ENCODE measurements around the gene BNC1. TPM values are rescaled to one million over a fixed set of nuclear protein-coding genes. Genes with fewer than 3 reads are reported as not detected.

Gene BNC1
- total RNA-seq, 1 donor from 2014 or later = 21.3 TPM

- no peak overlapping the region for H3K4me3 ChIP-seq (ENCODE audit: low read depth, low read length)
- TF ChIP-seq, protein P1, sequence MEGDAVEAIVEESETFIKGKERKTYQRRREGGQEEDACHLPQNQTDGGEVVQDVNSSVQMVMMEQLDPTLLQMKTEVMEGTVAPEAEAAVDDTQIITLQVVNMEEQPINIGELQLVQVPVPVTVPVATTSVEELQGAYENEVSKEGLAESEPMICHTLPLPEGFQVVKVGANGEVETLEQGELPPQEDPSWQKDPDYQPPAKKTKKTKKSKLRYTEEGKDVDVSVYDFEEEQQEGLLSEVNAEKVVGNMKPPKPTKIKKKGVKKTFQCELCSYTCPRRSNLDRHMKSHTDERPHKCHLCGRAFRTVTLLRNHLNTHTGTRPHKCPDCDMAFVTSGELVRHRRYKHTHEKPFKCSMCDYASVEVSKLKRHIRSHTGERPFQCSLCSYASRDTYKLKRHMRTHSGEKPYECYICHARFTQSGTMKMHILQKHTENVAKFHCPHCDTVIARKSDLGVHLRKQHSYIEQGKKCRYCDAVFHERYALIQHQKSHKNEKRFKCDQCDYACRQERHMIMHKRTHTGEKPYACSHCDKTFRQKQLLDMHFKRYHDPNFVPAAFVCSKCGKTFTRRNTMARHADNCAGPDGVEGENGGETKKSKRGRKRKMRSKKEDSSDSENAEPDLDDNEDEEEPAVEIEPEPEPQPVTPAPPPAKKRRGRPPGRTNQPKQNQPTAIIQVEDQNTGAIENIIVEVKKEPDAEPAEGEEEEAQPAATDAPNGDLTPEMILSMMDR (IDR thresholded peaks at IDR 0.05; ENCODE audit: insufficient read depth, low read length, poor library complexity, severe bottlenecking) = no peak
- H3K36me3 ChIP-seq (ENCODE audit: control insufficient read depth, insufficient read depth, low read length) = no peaks in the 10 kb centered on the region
- H3K27me3 ChIP-seq (ENCODE audit: control insufficient read depth, insufficient read depth, low read length) = no peaks in the 10 kb centered on the region
- no peak for DNase-seq (ENCODE audit: low read depth)
Measured at GRCh38 chr15:83219026-83219425, 65.4 kb downstream of the BNC1 start.

GRCh38 chr15:83215306-83215705 is 69.2 kb downstream of the BNC1 start:
- H3K4me3 ChIP-seq (ENCODE audit: low read depth, low read length) = no peak overlapping the region
- no peaks in the 10 kb centered on the region for H3K27me3 ChIP-seq (ENCODE audit: control insufficient read depth, insufficient read depth, low read length)
- DNase-seq (ENCODE audit: low read depth) = no peak

GRCh38 chr15:83210619-83211018 is 73.8 kb downstream of the BNC1 start:
- TF ChIP-seq, protein P1 (IDR thresholded peaks at IDR 0.05; ENCODE audit: insufficient read depth, low read length, poor library complexity, severe bottlenecking) = no peak

More at GRCh38 chr15:83215306-83215705, 69.2 kb downstream of the BNC1 start:
- no peaks in the 10 kb centered on the region for H3K36me3 ChIP-seq (ENCODE audit: control insufficient read depth, insufficient read depth, low read length)
- TF ChIP-seq, protein P1 (IDR thresholded peaks at IDR 0.05; ENCODE audit: insufficient read depth, low read length, poor library complexity, severe bottlenecking) = no peak

DNA sequence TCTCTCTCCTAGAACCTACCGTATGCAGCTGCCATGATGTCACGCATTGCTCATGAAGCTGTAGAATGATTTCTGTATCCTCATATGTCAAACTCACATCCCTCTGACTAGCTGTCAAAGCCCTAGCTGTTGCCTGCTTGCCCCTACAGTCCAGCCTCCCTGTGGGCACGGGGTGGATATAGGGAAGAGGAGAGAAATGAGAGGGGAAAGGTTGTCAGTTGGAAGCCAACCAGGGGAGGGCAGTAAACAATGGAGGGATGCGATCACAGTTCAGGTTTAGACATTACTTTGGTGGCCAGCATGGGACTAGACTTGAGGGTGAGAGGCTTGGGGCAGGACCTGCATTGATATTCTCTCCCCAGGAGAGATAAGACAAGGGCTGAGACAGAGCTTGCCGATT is 75.1 kb downstream of the BNC1 start:
- TF ChIP-seq, protein P1 (IDR thresholded peaks at IDR 0.05; ENCODE audit: insufficient read depth, low read length, poor library complexity, severe bottlenecking) = no peak
- Histone ChIP-seq H3K36me3 (ENCODE audit: control insufficient read depth, insufficient read depth, low read length) (no peaks in the 10 kb centered on the region), H3K4me3 (ENCODE audit: low read depth, low read length) (no peak overlapping the region), H3K27me3 (ENCODE audit: control insufficient read depth, insufficient read depth, low read length) (no peaks in the 10 kb centered on the region)
- no peak for DNase-seq (ENCODE audit: low read depth)

More at GRCh38 chr15:83210619-83211018, 73.8 kb downstream of the BNC1 start:
- DNase-seq (ENCODE audit: low read depth) = peak; percentile 64
- no peak overlapping the region for H3K4me3 ChIP-seq (ENCODE audit: low read depth, low read length)
- no peaks in the 10 kb centered on the region for H3K27me3 ChIP-seq (ENCODE audit: control insufficient read depth, insufficient read depth, low read length)
- no peaks in the 10 kb centered on the region for H3K36me3 ChIP-seq (ENCODE audit: control insufficient read depth, insufficient read depth, low read length)

DNA sequence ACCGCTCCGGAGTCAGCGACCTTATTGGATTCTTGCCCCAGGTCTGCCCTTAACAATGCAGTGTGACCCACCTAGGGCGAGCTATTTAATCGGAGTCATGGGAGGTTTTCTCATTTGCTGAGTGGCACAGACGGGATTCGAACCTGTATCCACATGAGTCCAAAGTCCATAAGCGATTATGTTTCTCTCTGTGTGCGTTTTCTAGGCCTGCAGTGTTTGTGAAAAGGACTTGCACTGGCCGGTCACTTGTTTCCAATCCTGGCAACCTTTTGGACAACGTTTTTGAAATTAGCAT is 76.2 kb downstream of the BNC1 start:
- no peaks in the 10 kb centered on the region for H3K36me3 ChIP-seq (ENCODE audit: control insufficient read depth, insufficient read depth, low read length)
- H3K27me3 ChIP-seq (ENCODE audit: control insufficient read depth, insufficient read depth, low read length) = no peaks in the 10 kb centered on the region
- TF ChIP-seq, protein P1 (IDR thresholded peaks at IDR 0.05; ENCODE audit: insufficient read depth, low read length, poor library complexity, severe bottlenecking) = no peak
- H3K4me3 ChIP-seq (ENCODE audit: low read depth, low read length) = peak overlapping the region; percentile 94
- DNase-seq (ENCODE audit: low read depth) = no peak

GRCh38 chr15:83207660-83208366 is 76.7 kb downstream of the BNC1 start, which contains the start of gene HDGFL3:
HDGFL3 (minus strand) TSS chr15:83207823; CDS start chr15:83207414, 409 bp downstream.
- no peak for DNase-seq (ENCODE audit: low read depth)

More at GRCh38 chr15:83207660-83208366, 76.7 kb downstream of the BNC1 start, which contains the start of gene HDGFL3:
- Histone ChIP-seq H3K4me3 (ENCODE audit: low read depth, low read length) (peak within 1 kb of the TSS; percentile 94), H3K36me3 (ENCODE audit: control insufficient read depth, insufficient read depth, low read length) (no peaks in the 10 kb centered on the region), H3K27me3 (ENCODE audit: control insufficient read depth, insufficient read depth, low read length) (no peaks in the 10 kb centered on the region)
- TF ChIP-seq, protein P1 (IDR thresholded peaks at IDR 0.05; ENCODE audit: insufficient read depth, low read length, poor library complexity, severe bottlenecking) = peak; percentile 13
